GM19043 (cell line): ENCODE measurements around the gene GRK4.

Experiments
- ATAC-seq: cut with Tn5 transposase; IDR thresholded peaks from one replicate; pipeline ENCODE4 v1.9.1; 2021; ENCODE audit warnings: low read depth; ENCODE audit not compliant: unreplicated experiment

Gene GRK4

DNA sequence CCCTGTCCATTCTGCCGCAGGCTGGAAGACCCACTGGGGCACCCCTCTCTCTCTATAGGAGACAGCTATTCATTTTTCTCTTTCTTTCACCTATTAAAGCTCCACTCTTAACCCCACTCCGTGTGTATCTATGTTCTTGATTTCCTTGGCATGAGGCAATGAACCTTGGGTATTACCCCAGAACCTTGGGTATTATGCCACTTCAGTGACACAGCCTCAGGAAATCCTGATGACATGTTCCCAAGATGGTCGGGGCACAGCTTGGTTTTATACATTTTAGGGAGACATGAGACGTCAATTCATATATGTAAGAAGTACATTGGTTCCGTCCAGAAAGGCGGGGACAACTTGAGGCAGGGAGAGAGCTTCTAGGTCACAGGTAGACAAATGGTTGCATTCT is 97.6 kb downstream of the GRK4 start:
- ATAC-seq, result no peak

DNA sequence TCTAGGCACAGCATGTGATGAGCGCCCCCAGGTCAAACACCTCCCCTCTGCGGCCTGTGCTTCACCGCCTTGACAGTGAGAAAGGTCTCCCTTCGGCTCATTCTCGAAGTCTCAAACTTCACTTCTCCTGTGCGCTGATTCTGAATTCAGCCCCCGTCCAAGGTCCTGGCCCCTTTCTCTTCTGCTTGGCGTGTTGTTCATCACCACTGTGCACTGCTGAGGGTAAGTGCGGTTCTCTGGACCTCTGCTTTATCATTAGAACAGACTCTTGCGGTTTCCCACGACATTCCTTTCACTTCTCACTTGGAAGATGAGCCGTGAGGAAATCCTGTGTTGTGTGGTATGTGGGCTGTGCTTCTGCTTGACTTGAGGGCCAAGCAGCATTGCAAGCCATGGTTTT is 99.1 kb downstream of the GRK4 start:
- ATAC-seq, result no peak

DNA sequence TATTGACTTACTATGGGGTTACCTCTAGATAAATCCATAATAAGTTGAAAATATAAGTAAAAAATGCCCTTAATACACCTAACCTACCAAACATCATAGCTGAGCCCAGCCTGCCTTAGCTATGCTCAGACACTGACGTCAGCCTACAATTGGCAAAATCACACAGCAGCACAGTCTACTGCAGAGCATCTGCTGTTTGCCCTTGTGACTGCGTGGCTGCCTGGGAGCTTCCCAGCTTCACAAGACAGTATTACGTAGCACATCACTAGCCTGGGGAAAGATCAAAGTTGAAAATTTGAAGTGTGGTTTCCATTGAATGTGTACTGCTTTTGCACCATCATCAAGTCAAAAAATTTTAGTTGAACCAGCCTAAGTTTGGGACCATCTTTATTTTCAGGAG is 102.2 kb downstream of the GRK4 start:
- no peak for ATAC-seq

DNA sequence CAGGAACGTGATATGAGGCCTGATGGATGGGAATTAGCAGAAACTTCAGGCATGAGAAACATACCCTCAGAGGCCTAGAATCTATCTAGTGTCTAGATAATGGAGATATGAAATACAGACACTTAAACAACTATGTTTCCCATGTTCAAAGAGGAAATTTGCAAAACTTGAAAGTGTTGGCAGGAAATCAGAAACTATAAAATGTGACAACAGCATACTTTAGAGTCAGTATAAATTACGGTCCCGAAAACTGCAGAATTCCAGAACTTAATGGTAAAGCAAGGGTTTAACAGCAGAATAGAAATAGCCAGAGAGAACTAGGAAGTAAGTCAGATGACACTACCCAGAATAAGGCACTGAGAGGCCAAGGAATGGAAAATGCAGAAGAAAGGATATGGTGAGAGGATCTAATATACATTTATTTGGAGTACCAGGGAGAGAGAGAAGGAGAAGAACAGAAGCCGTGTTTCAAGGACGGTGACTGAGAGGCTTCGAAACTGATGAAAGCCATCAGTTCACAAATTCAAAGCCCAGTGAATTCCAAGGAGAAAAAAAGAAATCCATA is 103.5 kb downstream of the GRK4 start:
- ATAC-seq, result no peak

DNA sequence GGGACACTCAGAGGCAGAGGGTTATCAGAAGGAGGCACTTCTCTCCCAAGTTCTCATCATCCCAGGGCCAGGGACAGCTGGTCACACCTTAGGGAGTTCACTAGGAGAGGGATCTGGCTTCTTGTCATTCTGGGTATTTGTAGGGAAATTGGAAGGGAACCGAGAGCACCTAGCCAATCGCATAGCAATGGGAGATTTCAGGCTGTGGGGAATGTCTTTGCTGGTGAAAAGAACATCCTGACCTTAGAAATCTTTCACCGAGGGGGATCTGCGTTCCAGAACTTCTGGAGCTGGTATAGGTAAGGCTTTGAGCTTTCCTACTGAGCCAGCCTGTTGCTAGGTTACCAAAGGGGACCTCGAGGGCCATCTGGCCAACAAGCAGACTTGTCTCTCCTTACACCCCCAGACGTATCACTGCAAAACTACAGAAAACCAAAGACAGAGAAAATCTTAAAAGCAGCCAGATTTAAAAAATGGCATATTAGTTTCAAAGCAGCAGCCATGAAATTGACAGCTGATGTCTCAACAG is 104.2 kb downstream of the GRK4 start:
- no peak for ATAC-seq

DNA sequence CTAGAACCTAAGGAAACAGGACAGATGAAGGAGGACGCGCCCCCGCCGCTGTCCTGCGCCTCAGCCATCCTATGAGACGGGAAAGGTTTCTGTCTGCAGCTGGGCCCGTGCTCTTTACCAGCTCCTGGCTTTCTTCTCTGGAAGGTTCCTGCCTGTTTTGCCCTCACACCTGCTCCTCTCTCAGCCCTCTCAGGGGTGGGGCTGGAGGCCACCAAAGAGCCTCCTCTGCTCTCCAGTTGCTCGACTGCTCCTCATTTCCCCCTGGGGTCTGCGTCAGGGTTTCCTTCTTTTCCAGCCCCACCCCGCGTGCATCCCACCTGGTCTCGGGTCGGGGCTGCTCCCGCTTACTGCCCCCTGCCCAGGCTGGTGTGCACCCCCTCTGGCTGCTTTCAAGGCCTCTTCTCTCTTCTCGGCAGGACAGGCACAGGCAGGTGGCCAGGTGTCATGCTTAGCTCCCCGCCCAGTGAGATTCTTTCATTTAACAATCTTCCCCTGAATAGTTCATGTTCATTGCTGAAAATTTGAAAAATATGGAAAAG is 106.4 kb downstream of the GRK4 start:
- no peak for ATAC-seq

DNA sequence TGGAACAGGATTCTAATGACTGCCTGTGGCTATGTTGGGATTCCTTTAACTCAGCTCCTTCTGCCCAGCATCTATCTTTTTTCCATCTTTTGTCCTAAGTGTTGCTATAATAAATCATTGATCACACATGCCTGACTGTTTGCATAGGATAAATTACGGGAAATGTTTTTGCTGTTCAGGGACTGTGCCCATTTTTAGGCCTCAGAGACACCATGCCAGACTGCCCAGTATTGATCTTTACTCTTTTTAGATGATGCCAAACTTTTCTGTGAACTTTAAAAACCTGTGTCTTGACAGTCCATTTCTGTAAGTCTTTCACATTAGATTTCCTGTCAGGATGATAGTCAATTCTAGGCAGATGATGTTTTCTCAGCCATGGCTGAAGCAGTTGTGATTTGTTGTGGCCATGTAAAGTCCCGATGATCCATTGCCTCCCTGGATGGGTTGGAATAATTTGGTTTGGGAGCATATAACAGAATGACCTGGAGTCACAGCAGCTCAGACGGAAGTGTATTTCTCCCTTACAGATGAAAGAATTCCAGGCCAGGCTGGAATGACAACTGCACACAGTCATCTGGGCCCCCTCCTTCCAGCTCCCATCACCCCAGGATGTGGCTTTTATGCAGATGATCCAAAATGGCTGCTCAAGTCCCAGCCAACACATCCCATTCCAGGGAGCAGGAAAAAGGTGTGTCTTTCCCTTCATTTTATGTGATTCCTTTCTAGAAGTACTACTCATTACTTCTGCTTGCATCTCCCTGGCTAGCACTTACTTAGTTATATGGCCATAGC is 107.5 kb downstream of the GRK4 start:
- no peak for ATAC-seq

DNA sequence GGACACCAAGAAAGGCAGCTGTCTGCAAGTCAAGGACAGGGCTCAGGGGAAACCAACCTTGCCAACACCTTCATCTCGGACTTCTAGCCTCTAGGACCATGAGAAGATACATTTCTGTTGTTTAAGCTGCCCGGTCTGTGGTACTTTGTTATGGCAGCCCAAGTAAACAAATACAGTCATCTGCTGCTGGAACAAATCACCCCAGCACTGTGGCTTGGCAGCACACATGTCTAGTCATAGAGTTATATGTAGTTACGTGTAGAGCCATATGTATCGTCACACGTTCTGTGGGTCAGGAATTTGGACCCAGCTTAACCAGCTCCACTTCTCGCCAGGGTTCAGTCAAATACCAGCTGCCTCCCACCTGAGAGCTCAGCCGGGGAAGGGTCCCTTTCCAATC is 108.4 kb downstream of the GRK4 start:
- no peak for ATAC-seq

DNA sequence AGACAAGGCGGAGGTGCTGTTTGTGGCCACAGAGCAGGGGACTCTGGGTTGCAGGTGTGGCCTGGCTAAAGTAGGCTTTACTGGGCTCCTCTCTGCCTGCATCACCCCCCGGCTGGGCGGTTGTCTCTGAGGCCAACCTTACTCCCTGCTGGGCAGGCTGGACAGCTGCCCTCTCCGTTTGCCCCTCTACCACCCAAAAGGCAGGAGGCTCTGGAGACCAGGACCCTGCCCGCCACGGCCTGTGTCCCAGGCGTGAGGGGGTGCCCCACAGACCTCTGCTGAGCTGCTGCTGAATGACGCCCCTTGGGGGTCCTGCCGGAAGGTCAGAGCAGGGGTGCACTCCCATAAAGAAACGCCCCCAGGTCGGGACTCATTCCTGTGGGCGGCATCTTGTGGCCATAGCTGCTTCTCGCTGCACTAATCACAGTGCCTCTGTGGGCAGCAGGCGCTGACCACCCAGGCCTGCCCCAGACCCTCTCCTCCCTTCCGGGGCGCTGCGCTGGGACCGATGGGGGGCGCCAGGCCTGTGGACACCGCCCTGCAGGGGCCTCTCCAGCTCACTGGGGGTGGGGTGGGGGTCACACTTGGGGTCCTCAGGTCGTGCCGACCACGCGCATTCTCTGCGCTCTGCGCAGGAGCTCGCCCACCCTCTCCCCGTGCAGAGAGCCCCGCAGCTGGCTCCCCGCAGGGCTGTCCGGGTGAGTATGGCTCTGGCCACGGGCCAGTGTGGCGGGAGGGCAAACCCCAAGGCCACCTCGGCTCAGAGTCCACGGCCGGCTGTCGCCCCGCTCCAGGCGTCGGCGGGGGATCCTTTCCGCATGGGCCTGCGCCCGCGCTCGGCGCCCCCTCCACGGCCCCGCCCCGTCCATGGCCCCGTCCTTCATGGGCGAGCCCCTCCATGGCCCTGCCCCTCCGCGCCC is 110.0 kb downstream of the GRK4 start:
- peak; percentile 24 for ATAC-seq

DNA sequence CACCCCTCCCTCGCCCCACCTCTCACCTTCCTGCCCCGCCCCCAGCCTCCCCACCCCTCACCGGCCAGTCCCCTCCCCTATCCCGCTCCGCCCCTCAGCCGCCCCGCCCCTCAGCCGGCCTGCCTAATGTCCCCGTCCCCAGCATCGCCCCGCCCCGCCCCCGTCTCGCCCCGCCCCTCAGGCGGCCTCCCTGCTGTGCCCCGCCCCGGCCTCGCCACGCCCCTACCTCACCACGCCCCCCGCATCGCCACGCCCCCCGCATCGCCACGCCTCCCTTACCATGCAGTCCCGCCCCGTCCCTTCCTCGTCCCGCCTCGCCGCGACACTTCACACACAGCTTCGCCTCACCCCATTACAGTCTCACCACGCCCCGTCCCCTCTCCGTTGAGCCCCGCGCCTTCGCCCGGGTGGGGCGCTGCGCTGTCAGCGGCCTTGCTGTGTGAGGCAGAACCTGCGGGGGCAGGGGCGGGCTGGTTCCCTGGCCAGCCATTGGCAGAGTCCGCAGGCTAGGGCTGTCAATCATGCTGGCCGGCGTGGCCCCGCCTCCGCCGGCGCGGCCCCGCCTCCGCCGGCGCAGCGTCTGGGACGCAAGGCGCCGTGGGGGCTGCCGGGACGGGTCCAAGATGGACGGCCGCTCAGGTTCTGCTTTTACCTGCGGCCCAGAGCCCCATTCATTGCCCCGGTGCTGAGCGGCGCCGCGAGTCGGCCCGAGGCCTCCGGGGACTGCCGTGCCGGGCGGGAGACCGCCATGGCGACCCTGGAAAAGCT is 110.9 kb downstream of the GRK4 start, which contains the start of the genes HTT and HTT-AS:
Gene HTT, plus strand, starts transcription at position 604 of the 768 bp plus-strand sequence. Its CDS starts 145 bp downstream, at position 749.
Gene HTT-AS, minus strand, starts transcription at position 461 of the 768 bp plus-strand sequence.
- ATAC-seq, result peak; percentile 71

DNA sequence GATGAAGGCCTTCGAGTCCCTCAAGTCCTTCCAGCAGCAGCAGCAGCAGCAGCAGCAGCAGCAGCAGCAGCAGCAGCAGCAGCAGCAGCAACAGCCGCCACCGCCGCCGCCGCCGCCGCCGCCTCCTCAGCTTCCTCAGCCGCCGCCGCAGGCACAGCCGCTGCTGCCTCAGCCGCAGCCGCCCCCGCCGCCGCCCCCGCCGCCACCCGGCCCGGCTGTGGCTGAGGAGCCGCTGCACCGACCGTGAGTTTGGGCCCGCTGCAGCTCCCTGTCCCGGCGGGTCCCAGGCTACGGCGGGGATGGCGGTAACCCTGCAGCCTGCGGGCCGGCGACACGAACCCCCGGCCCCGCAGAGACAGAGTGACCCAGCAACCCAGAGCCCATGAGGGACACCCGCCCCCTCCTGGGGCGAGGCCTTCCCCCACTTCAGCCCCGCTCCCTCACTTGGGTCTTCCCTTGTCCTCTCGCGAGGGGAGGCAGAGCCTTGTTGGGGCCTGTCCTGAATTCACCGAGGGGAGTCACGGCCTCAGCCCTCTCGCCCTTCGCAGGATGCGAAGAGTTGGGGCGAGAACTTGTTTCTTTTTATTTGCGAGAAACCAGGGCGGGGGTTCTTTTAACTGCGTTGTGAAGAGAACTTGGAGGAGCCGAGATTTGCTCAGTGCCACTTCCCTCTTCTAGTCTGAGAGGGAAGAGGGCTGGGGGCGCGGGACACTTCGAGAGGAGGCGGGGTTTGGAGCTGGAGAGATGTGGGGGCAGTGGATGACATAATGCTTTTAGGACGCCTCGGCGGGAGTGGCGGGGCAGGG is 111.7 kb downstream of the GRK4 start:
- ATAC-seq, result no peak

DNA sequence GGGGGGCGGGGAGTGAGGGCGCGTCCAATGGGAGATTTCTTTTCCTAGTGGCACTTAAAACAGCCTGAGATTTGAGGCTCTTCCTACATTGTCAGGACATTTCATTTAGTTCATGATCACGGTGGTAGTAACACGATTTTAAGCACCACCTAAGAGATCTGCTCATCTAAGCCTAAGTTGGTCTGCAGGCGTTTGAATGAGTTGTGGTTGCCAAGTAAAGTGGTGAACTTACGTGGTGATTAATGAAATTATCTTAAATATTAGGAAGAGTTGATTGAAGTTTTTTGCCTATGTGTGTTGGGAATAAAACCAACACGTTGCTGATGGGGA is 112.2 kb downstream of the GRK4 start:
- ATAC-seq, result no peak

DNA sequence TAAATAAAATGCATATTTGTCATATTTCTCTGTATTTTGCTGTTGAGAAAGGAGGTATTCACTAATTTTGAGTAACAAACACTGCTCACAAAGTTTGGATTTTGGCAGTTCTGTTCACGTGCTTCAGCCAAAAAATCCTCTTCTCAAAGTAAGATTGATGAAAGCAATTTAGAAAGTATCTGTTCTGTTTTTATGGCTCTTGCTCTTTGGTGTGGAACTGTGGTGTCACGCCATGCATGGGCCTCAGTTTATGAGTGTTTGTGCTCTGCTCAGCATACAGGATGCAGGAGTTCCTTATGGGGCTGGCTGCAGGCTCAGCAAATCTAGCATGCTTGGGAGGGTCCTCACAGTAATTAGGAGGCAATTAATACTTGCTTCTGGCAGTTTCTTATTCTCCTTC is 114.4 kb downstream of the GRK4 start:
- peak; percentile 43 for ATAC-seq

DNA sequence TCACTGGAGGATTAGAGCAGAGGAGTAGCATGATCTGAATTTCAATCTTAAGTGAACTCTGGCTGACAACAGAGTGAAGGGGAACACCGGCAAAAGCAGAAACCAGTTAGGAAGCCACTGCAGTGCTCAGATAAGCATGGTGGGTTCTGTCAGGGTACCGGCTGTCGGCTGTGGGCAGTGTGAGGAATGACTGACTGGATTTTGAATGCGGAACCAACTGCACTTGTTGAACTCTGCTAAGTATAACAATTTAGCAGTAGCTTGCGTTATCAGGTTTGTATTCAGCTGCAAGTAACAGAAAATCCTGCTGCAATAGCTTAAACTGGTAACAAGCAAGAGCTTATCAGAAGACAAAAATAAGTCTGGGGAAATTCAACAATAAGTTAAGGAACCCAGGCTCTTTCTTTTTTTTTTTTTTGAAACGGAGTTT is 116.3 kb downstream of the GRK4 start:
- ATAC-seq, result no peak

DNA sequence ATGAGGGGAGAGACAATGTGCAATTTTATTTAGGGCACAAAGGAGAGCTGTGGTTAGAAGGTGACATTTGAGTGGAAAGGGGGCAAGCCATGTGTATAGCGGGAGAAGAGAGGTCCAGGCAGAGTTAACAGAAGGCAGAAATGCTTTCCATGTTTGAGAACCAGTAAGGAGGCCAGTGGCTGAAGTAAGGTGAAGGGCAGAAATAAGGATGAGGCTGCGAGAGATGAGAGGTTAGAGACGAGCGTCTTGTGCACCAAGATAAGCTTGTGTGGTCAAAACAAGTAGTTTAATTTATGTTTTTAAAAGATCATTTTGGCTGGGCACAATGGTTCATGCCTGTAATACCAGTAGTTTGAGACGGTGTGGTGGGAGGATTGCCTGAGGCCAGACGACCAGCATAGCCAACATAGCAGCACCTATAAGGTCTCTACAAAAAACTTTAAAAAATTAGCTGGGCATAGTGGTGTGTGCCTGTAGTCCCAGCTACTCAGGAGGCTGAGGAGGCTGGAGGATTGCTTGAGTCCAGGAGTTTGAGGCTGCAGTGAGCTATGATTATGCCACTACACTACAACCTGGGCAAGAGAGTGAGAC is 119.6 kb downstream of the GRK4 start:
- no peak for ATAC-seq

DNA sequence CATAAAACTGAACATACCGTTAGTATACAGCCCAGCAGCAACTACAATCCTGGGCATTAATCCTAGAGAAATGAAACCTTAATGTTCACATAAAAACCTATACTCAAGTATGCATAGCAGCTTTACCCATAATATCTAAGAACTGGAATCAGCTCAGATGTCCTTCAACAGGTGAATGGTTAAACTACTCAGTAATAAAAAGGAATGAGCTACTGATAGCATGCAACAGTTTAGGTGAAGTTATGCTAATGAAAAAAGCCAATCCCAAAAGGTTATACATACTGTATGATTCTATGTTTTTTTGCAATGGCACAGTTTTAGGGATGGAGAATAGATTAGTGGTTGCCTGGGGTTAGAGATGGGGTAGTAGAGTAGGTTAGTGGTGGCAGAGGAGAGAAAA is 120.4 kb downstream of the GRK4 start:
- no peak for ATAC-seq

DNA sequence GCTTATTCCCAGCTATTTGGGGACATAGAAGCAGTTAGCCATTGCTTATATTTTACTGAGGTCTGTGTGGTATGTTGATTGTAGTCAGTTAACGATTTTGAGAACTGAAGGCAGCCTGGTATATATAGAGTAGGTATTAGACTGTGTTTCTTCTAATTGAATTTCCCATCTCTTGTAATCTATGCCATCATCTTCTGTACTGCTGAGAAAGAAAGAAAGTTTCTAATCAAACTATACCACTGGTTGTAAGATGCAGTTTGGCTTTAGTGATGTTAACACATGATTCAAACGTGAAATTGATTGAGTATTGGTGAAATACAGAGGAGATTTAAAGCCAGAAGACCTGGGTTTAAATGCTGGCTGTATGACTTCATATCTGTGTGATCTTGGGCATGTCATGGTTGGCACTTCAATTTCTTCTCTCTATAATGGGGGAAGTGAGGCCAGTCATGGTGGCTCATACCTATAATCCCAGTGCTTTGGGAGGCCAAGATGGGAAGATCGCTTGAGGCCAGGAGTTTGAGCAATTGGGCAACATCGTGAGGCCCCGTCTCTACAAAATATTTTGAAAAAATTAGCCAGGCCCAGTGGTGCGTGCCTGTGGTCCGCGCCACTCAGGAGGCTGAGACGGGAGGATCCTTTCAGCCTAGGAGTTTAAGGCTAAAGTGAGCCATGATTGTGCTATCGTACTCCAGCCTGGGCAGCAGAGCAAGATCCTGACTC is 122.7 kb downstream of the GRK4 start:
- no peak for ATAC-seq

DNA sequence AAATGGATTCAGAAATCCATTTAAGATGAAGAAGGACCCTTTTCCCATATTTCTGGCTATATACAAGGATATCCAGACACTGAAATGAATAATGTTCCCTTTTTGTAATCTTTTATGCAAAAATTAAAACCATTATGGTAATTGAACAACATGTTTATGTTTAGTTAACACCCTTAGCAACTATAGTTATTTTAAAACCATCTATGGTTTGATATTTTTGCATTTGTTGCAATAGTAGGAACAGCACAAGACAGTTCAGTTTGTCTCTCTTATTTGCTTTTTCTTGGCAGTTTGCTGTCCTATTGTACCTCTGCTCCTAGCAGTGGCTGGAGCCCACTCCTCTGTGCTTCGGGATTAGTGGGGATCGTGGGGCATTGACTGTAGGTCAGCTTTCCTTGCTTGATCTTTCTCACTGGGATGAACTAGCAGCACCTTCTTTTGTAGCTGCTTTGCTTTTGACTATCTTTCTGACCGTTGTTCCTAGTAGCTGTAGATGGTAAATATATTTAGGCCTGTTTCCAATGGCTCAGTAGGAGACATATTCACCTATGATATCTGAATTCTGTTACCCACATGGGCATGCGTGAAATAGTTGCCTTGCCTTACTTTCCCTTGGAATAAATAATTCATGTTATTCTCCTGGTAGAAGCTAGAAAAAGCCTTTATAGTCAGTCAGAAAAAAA is 123.9 kb downstream of the GRK4 start:
- ATAC-seq, result no peak
